Measurements from ENCODE around the gene ERP27.

The ERP27 gene

GRCh38 chr12:14873440-14874185 lies 64.7 kb downstream of the ERP27 start:
- no peaks in the 10 kb centered on the region for H3K9me3 ChIP-seq (ENCODE audit: low read length)
- H3K9ac ChIP-seq (ENCODE audit: low read length): no peak overlapping the region
- H4K20me1 ChIP-seq (ENCODE audit: insufficient read depth, low read length): no peaks in the 10 kb centered on the region
- no peak overlapping the region for H3K4me3 ChIP-seq (ENCODE audit: low read depth, low read length, poor library complexity, severe bottlenecking)
- H3K9me2 ChIP-seq (ENCODE audit: low read depth, low read length): no peaks in the 10 kb centered on the region
- H3K4me1 ChIP-seq (ENCODE audit: insufficient read depth, low read length, severe bottlenecking): peaks cover 4% of the 10 kb centered on the region
- no peaks in the 10 kb centered on the region for H3K27me3 ChIP-seq (ENCODE audit: insufficient read depth, low read length)
- no peak overlapping the region for H3K4me2 ChIP-seq (ENCODE audit: low read length)
- TF ChIP-seq CTCF (IDR thresholded peaks at IDR 0.05; ENCODE audit: low read length) (no peak), EZH2 (IDR thresholded peaks at IDR 0.05; ENCODE audit: borderline replicate concordance, low read length) (no peak)
- no peak overlapping the region for H3K27ac ChIP-seq (ENCODE audit: low read depth, low read length, poor library complexity, severe bottlenecking)
- no peaks in the 10 kb centered on the region for H3K36me3 ChIP-seq (ENCODE audit: insufficient read depth, low read length)
- no peaks in the 10 kb centered on the region for H3F3A ChIP-seq (ENCODE audit: insufficient read depth, low read length)
- H2AFZ ChIP-seq (ENCODE audit: low read length): no peak overlapping the region
- H3K79me2 ChIP-seq (ENCODE audit: insufficient read depth, low read length): no peaks in the 10 kb centered on the region

GRCh38 chr12:14871886-14872285 lies 66.5 kb downstream of the ERP27 start:
- H3K4me2 ChIP-seq (ENCODE audit: low read length): no peak overlapping the region
- H3K9ac ChIP-seq (ENCODE audit: low read length): no peak overlapping the region
- no peaks in the 10 kb centered on the region for H3K79me2 ChIP-seq (ENCODE audit: insufficient read depth, low read length)
- no peak overlapping the region for H2AFZ ChIP-seq (ENCODE audit: low read length)
- H3K4me3 ChIP-seq (ENCODE audit: low read depth, low read length, poor library complexity, severe bottlenecking): no peak overlapping the region
- no peak for TF ChIP-seq EZH2 (IDR thresholded peaks at IDR 0.05; ENCODE audit: borderline replicate concordance, low read length)
- no peak for TF ChIP-seq CTCF (IDR thresholded peaks at IDR 0.05; ENCODE audit: low read length)
- peaks cover 4% of the 10 kb centered on the region for H3K4me1 ChIP-seq (ENCODE audit: insufficient read depth, low read length, severe bottlenecking)
- no peaks in the 10 kb centered on the region for H4K20me1 ChIP-seq (ENCODE audit: insufficient read depth, low read length)
- H3K9me2 ChIP-seq (ENCODE audit: low read depth, low read length): no peaks in the 10 kb centered on the region
- H3K36me3 ChIP-seq (ENCODE audit: insufficient read depth, low read length): no peaks in the 10 kb centered on the region; the same call in 1 of the 2 replicates
- H3F3A ChIP-seq (ENCODE audit: insufficient read depth, low read length): no peaks in the 10 kb centered on the region
- no peaks in the 10 kb centered on the region for H3K27me3 ChIP-seq (ENCODE audit: insufficient read depth, low read length)
- no peaks in the 10 kb centered on the region for H3K9me3 ChIP-seq (ENCODE audit: low read length)
- no peak overlapping the region for H3K27ac ChIP-seq (ENCODE audit: low read depth, low read length, poor library complexity, severe bottlenecking)

- no peak overlapping the region for H3K27ac ChIP-seq (ENCODE audit: low read depth, low read length, poor library complexity, severe bottlenecking)
- no peaks in the 10 kb centered on the region for H3K79me2 ChIP-seq (ENCODE audit: insufficient read depth, low read length)
- H3K9me2 ChIP-seq (ENCODE audit: low read depth, low read length): no peaks in the 10 kb centered on the region
- H3K27me3 ChIP-seq (ENCODE audit: insufficient read depth, low read length): no peaks in the 10 kb centered on the region
- no peaks in the 10 kb centered on the region for H3F3A ChIP-seq (ENCODE audit: insufficient read depth, low read length)
- no peak overlapping the region for H3K4me3 ChIP-seq (ENCODE audit: low read depth, low read length, poor library complexity, severe bottlenecking)
- H3K9ac ChIP-seq (ENCODE audit: low read length): no peak overlapping the region
- H3K4me2 ChIP-seq (ENCODE audit: low read length): no peak overlapping the region
- TF ChIP-seq CTCF (IDR thresholded peaks at IDR 0.05; ENCODE audit: low read length): no peak
- TF ChIP-seq EZH2 (IDR thresholded peaks at IDR 0.05; ENCODE audit: borderline replicate concordance, low read length): no peak
- no peaks in the 10 kb centered on the region for H4K20me1 ChIP-seq (ENCODE audit: insufficient read depth, low read length)
- no peaks in the 10 kb centered on the region for H3K9me3 ChIP-seq (ENCODE audit: low read length)
- no peak overlapping the region for H2AFZ ChIP-seq (ENCODE audit: low read length)
- H3K4me1 ChIP-seq (ENCODE audit: insufficient read depth, low read length, severe bottlenecking): peaks cover 4% of the 10 kb centered on the region
- no peaks in the 10 kb centered on the region; the same call in 1 of the 2 replicates for H3K36me3 ChIP-seq (ENCODE audit: insufficient read depth, low read length)
These were observed 67.1 kb downstream of the ERP27 start for GRCh38 chr12:14871247-14871646.

All from OCI-LY1 (cell line).